Measurements from ENCODE around the gene SIMC1.

DNA sequence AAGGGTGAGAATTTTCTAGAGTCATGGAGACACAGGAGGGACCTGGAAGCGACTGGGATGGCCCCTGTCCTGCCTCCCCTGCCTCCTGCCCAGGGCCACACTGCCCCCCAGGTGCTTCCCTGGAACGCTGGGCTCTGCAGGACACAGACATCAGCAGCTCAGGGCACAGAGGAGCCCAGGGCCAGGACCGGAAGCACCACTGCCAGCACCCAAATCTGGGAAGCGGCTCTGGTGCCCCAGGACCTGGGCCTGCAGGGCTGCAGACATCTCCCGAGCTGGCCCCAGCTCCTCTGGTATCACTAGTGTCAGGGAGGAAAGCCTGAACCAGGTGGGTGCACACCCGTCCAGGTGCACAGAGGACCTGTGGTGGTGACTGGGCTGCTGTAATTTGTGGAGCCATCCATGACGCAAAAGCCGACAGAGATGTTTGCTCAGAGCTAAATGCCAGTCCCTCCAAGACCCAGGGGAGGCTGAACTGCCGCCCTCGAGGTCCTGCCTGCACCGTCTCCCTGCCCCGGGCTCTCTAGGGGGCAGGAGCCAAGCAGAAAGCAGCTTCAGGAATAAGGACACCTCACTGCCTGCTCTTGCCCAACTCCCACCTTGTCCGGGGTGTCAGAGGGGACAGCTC is 46.0 kb upstream of the SIMC1 start:
- TF ChIP-seq, protein P1, sequence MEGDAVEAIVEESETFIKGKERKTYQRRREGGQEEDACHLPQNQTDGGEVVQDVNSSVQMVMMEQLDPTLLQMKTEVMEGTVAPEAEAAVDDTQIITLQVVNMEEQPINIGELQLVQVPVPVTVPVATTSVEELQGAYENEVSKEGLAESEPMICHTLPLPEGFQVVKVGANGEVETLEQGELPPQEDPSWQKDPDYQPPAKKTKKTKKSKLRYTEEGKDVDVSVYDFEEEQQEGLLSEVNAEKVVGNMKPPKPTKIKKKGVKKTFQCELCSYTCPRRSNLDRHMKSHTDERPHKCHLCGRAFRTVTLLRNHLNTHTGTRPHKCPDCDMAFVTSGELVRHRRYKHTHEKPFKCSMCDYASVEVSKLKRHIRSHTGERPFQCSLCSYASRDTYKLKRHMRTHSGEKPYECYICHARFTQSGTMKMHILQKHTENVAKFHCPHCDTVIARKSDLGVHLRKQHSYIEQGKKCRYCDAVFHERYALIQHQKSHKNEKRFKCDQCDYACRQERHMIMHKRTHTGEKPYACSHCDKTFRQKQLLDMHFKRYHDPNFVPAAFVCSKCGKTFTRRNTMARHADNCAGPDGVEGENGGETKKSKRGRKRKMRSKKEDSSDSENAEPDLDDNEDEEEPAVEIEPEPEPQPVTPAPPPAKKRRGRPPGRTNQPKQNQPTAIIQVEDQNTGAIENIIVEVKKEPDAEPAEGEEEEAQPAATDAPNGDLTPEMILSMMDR (IDR thresholded peaks at IDR 0.05), result no peak
- no peak for TF ChIP-seq POLR2A (IDR thresholded peaks at IDR 0.05)

Data from prostate gland (tissue), 2 donors.